SHP77 (cell line): ENCODE data around the gene RPS6KB2.

Experiments used
- DNase-seq, 2 experiments: peaks; one replicate each; lab custom pipeline; 2025; lab: John Stamatoyannopoulos, UW

RPS6KB2 gene

DNA sequence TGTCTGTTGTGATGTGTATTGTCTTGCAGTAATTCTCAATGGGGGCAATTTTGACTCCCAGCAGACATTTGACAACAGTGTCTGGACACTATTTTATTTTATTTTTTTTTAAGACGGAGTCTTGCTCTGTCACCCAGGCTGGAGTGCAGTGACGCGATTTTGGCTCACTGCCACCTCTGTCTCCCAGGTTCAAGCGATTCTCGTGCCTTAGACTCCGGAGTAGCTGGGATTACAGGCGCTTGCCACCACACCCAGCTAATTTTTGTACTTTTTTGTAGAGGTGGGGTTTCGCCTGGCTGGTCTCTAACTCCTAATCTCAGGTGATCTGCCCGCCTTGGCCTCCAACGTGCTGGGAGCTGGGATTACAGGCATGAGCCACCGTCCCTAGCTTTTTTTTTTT is 1.4 kb downstream of the RPS6KB2 start:
- DNase-seq, result no peak

DNA sequence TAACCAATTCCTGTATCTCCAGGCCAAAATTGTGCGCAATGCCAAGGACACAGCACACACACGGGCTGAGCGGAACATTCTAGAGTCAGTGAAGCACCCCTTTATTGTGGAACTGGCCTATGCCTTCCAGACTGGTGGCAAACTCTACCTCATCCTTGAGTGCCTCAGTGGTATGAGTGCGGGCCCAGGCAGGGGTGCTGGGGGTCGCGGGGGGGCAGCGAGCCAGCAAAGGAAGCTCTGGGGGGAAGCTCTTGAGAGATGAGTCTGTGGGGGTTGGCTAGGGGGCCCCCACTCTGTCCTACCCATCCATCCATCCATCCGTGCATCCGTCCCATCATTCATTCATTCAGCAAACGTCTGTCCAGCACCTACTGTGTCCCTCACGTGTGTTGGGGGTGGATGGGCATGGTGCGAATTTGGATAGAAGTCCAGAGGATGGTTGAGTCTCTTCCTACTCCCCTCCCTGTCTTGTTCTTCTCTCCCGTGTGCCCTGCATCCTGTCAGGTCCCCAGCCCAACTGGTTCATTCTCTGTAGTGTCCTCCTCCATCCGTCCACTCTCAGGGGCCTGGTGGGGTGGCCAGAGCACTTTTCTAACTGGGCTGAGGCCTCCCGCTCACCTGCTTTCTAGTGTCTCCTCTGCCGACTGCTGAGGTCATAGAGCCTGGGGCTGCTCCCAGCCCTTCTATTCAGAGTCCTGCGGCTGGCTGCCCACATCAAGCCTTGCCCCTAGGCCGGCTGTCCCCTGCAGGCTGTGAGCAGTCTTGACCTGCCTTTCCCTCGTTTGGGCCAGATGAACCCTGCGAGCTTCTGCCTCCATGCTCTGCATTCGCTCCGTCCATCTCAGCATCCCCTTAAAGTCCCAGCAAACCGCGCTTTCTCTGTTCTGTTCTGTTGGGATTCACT is 3.3 kb downstream of the RPS6KB2 start:
- DNase-seq, result no peak

DNA sequence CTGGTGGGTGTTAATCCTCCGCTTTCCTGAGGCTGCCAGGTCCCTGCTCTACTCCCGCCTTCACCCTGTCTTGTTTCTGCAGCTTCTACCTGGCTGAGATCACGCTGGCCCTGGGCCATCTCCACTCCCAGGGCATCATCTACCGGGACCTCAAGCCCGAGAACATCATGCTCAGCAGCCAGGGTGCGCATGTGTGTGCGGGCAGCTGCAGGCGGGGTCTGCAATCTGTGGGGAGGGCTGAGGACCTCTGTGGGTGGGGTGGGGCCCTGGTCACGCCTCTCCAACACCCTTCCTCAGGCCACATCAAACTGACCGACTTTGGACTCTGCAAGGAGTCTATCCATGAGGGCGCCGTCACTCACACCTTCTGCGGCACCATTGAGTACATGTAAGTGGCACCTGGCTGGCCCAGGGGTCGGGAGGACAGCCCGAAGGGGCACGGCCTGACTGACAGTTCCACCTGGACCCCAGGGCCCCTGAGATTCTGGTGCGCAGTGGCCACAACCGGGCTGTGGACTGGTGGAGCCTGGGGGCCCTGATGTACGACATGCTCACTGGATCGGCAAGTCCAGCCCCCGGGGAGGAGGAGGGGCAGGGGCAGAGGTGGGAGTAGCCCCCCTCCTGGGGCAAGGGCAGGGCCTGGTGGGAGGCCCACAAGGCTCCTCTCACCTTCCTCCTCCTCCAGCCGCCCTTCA is 4.5 kb downstream of the RPS6KB2 start:
- DNase-seq, result no peak

DNA sequence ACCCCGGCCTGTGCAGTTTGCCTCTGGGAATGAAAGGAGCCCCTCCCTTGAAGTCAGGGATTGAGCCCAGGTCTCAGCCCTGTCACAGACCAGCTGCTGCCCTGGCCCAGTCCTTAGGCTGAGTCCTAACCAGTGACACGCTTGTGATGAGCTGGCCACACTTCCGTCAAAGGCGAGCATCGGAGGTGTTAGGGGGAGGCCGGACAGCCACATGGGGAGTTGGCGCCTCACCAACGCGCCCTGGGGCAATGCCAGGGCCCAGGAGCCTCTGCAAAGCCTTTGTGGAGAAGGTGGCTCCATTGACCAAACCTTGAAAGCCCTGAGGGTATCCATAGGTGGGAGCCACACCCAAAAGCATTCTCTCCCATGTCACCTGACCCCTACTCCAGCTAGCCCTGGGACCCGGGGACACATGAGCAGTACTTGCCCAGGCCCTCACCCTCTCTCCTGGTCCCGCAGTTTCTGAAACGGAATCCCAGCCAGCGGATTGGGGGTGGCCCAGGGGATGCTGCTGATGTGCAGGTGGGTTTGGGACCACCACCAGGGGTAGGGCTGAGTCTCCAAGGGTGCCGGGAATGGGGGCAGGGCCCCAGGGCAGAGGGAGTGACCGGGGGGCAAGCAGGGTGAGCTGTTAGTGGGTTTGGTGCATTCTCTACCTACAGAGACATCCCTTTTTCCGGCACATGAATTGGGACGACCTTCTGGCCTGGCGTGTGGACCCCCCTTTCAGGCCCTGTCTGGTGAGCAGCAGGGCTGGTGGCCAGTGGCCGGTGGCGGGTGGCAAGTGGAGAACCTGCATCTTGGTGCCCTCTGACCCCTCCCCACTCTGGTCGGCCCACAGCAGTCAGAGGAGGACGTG is 5.5 kb downstream of the RPS6KB2 start:
- no peak for DNase-seq

DNA sequence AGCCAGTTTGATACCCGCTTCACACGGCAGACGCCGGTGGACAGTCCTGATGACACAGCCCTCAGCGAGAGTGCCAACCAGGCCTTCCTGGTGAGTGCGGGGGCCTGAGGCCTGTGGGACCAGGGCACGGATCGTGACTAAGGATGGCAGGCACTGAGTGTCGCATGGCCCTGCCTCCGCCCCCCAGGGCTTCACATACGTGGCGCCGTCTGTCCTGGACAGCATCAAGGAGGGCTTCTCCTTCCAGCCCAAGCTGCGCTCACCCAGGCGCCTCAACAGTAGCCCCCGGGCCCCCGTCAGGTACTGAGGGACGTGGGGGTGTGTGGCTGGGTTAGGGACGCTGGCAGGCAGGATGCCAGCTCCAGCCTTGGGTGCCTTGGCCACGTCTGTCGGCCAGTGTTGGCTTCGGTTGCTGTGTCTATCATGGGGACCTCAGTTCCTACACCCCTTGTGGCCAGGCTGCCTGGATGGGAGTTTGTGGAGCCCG is 6.1 kb downstream of the RPS6KB2 start:
- DNase-seq, result no peak

DNA sequence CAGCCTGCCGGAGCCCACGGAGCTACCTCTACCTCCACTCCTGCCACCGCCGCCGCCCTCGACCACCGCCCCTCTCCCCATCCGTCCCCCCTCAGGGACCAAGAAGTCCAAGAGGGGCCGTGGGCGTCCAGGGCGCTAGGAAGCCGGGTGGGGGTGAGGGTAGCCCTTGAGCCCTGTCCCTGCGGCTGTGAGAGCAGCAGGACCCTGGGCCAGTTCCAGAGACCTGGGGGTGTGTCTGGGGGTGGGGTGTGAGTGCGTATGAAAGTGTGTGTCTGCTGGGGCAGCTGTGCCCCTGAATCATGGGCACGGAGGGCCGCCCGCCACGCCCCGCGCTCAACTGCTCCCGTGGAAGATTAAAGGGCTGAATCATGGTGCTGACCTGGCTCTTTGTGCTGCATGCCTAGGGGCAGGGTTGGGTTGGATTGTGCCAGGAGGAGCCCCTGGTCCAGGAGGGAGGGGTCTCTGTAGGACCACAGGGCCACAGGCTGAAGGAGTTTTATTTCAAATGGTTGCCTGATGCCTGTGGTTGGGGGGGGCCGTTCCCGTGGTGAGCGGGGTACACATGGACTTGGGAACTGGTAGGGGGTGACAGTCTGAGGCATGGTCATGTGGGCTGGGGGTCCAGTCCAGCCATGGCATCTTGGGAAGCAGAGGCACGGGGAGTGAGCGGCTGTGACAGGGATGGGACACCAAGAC is 6.9 kb downstream of the RPS6KB2 start:
- no peak for DNase-seq

DNA sequence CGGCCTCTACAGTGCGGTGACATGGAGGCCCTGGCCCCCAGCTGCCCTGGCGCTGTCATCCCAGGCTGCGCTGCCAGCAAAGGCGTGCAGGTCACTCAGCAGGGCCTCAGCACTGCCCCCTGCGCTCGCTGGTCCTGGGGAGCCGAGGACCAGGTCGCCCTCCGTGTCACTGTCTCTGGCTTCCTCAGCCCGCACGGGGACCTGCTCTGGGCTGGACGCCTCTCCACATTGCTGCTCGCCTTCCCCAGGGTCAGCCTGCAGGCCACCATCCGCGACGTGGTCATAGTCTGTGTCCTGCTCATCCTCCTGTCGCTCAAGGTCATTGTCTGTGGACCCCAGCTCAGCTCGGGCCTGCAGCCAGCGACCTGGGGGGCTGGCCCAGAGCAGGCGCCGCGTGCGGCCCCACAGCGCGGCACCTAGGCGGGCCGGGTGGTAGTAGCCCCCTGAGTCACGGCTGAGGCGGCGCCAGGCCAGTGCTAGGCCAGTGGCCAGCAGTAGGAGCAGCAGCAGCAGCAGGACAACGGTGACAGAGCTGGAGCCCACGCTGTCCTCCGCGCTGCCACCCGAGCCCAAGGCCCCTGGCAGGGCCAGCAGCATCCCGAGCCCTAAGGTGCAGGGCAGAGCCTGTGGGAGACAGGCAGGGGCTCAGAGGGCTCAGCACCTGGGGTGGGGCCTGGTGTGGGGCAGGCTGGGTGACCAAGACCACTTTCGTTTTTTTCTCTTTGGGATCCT is 7.6 kb downstream of the RPS6KB2 start:
- no peak for DNase-seq

DNA sequence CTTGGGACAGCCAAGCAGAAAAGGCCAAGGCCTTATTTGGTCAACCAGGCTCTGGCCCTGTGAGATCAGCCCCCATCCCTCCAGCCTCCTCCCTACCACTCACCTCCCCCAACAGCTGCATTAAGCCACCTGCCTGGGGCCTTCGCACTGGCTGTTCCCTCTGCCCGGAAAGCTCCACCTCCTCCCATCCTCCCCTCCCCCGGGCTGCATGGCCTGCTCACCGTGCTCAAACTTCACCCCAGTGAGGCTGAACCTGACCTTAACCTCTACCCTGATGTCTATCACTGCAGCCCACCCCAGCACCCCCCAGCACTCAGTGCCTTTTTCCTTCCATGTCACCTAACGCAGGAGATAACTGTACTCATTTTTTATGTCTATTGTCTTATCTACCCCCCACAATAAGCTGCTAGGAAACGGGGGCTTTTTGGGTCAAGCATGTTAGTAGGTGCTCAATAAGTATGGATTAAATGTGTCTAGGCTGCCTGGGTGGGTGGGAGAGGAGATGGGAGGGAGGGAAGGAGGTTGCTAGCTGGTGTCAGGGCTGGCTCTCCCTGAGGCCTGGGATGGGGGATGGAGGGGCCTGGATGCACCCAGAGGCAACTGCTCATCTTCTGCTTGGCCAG is 8.3 kb downstream of the RPS6KB2 start:
- DNase-seq, result peak; percentile 57 to 69

DNA sequence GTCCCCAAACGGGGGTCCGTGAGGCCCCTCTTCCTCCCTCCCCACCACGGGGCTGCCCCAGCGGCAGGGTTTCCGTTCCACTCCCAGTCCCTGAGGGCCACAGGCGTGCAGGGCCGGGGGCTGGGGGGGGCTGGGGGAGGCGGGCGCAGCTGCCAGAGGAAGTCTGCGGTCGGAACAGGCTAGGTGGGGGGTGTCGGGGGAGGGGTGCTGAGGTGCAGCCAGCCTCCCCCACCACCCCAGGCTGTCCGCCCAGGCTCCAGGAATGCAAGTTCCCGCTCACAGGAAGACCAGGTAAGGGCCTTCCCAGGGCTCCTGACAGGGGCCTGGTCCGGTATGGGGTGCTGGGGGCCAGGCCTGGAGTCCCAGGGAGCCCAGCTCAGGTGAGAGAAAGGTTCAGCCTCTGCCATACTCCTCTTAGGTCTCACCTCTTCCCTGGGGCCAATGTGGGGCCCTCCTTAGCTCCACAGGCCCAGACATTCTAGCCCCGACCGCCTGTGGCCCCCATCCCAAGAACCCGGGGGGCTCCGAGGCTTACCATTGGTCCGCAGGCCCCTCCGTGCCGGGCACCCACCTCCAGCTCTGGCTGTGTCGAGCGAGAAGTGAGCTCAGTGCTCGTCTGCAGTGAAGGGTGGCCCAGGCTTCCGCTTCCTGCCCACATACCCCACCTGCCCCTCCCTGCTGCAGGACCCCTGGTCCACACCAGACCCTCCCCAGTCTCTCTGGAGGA is 9.0 kb downstream of the RPS6KB2 start, which contains the start of gene PTPRCAP:
TSS of gene PTPRCAP (minus strand) at position 601 of the 727 bp plus-strand sequence. CDS start at position 538, 63 bp downstream.
- no peak for DNase-seq

DNA sequence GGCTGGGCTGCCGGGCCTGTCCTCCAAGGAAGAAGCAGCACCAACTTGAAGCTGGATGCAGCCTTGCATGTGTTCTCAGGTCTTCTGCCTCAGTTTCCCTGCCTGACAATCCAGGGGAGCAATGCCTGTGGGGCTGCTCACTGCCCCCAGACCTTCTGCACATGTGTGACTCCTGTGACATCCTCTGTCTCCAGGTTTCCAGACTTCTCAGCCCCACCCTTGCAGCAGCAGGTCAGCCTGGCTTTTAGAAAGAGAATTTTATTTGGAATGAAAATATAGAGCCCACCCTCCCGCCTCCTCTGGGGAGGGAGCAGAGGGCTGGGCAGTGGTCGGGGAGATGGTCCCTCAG is 9.5 kb downstream of the RPS6KB2 start:
- no peak for DNase-seq

DNA sequence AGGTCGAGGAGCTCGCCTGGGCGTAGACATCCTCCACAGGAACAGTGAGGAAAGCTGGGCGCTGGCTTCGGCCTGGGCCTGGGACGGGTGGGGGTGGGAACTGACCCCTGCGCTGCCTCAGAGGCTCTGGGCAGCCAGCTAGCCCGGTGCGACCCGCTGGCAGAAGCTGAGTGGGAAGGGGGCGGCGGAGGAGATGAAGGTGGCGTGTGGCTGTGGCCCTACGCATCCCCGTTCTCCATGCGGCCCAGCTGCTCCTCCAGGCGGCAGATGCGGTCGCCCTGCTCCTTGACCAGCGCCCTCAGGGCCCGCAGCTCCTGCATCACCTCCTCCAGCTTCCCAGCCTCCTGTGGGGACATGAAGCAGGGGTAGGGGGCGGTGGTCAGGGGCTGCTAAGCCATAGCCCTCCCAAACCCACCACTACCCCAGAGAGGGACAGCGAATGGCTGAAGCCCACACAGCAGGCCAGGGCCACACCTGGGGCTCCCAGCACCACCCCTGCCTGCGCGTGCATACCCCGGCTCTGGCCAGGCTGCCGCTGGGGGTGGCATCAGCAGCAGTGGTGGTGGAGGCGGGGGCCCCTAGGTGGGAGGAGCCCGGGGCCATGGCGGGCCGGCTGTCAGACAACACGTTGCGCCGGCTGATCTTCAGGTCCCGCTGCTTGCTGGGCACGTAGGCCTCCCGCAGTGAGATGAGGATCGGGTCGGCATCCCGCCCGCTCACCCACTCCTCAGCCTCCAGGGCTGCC is 10.0 kb downstream of the RPS6KB2 start:
- no peak for DNase-seq

DNA sequence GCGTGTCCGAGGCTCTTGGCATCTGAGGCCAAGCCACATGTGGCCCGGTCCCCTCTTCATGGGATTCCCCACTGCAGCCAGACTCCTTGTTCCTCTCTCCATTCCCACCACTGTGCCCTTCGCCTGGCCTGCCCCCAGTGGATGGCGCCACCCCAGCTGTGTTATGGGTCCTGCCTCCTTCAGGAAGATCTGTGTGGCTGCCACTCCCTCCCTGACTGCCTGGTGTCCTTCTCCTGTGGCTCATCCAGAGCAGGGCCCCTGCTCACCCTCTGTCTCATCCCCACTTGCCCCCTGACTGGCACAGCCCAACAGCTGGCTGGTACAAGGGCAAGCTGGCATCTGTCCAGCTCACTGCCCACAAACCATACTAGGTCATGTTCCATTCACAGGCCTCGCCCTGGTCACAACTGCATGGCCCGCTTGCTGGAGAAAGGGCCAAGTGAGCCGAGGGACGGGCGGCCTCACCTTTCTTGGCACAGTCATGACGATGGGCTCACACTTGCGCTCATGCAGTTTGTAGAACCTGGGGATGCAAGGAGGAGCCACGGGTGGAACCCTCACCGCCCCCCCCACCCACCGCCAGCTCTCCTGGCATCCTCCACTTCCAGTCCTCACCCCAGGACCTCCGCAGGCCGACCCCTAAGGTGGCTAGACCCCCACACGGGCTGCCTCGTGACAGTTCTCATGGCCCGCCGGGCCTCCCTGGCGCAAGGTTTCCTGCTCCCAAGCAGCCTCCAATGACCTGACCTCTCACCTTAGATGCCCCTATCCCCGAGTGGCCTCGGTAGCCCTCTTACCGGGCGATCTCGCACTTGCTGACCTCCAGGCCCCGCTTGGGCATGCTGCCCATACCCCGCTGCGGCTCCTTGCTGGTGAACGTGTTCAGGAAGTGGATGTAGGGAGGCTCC is 11.3 kb downstream of the RPS6KB2 start:
- DNase-seq, result peak in 1 of 2 experiments; percentile 39

DNA sequence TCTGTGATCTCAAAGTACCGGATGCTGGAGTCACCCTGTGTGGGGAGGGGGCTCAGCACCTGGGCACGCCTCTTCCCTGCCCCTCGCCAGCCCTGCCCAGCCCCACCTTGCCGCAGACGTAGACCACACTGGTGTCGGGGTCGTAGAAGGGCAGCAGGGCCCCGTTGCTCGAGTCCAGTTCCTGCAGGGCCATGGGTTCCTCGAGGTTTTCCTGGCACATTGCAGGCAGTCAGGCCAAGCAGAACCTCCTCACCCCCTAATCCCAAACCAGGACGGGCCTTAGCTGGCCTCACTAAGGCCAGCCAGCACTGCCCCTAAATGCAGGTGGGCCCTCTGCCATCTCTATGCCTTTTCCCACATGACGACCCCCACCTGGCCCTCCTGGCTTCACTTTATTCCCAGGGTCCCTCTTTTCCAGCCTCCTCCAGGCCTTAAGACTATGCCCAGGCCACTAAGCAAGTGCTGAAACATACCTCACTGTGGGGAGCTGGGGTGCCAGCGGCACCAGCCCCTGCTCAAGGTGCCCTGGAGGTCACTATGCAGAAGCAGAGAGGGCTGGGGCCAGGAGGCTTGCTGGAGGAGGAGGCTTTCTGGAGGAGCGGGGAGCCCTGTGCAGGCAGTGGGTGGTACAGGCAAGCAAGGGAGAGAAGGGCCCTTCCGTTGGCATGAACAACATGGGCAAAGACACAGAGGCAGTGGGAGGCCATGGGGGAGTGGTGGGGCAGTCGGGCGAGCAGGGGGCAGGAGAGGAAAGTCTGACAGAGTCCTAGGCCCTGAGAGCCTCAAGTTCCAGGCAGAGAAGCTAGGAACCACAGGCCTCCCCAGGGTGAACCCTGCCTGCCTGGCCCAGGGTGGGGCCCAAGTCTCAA is 12.2 kb downstream of the RPS6KB2 start:
- no peak for DNase-seq

DNA sequence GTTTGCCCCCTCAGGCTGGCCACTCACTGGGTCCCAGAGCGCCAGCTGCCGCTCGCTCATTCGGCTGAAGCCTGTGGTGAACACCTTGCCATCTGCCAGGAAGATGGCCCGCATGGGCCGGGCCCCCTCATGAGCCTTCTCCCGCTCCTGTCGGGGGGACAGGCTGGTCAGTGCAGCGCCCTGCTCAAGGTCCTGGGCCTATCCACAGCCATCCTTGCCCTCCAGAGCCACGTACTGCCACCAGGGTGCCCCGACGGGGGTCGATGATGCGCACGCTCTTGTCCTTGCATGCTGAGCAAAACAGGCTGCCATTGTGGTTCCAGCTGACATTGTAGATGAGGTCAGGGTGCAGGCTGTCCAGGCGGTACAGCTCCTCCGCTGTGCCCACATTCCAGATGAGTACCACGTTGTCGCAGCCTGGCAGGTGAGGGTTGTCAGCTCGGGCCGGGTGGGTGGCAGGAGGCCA is 12.8 kb downstream of the RPS6KB2 start:
- DNase-seq, result no peak

DNA sequence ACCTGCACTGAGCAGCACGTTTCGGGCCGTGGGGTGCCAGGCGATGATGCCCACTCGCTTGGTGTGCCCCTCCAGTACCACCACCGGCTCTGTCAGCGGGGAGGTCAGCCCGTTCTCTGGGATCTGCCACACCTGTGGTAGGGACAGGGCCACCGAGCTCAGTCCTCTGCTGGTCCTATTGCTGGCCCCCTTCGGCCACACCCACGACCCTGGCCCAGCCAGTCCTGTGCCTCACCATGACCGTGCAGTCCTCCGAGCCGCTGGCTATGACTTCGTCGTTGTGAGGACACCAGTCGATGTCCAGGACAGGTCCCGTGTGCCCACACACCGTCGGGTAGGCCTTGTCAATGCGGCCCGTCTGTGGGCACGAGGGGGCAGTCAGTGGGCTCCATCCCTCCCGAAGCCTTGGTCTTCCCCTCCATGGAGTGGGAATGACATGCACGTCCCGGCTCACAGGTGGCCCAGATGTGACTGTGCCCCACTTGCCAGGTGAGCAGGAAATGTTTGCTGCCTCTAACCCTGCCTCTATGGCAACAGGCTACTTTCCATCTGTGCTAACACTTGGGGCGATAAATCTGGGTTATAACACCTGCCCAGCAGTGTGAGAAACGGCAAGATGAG is 13.5 kb downstream of the RPS6KB2 start:
- no peak for DNase-seq
